Osteoblast (primary cell): Measurements from ENCODE around the gene ZRANB3. TPM values are rescaled to one million over a fixed set of nuclear protein-coding genes. Genes with fewer than 3 reads are reported as not detected.
"Not testable (repeated sequence)": the region's sequence is repeated elsewhere in the genome, so short reads cannot be mapped to it uniquely, and the experiment has no call there.

Experiments
- DNase-seq: peaks from one replicate; pipeline ENCODE4 v3.0.0; 2011; ENCODE audit warnings: low spot score, mixed read lengths; ENCODE audit not compliant: insufficient read length; ENCODE audit errors: missing footprints
- H2AFZ ChIP-seq: 2 replicates; pipeline ENCODE4 v1.6.0; 2011; ENCODE audit warnings: mild to moderate bottlenecking, low read length
- H3K27ac ChIP-seq: 2 replicates; pipeline ENCODE4 v1.5.1; 2011; ENCODE audit warnings: mild to moderate bottlenecking, low read depth, low read length, moderate library complexity
- H3K27me3 ChIP-seq: 2 replicates; pipeline ENCODE4 v1.6.0; 2012; ENCODE audit warnings: mild to moderate bottlenecking, control low read depth, inconsistent platforms, low read length, moderate library complexity; ENCODE audit not compliant: insufficient read depth
- H3K36me3 ChIP-seq: 2 replicates; pipeline ENCODE4 v1.5.1; 2011; ENCODE audit warnings: mild to moderate bottlenecking, low read length, control low read depth, moderate library complexity; ENCODE audit not compliant: insufficient read depth
- H3K4me1 ChIP-seq: 2 replicates; pipeline ENCODE4 v1.5.1; 2011; ENCODE audit warnings: mild to moderate bottlenecking, low read length, control low read depth, moderate library complexity; ENCODE audit not compliant: insufficient read depth
- H3K4me2 ChIP-seq: 2 replicates; pipeline ENCODE4 v1.6.0; 2011; ENCODE audit warnings: mild to moderate bottlenecking, low read length; ENCODE audit not compliant: insufficient read depth
- H3K4me3 ChIP-seq: fragments of 200-600 bp; sonication (generic); 3 replicates; pipeline ENCODE4 v1.5.1; 2012; ENCODE audit warnings: mild to moderate bottlenecking, low read length, inconsistent platforms; ENCODE audit not compliant: insufficient read depth
- H3K79me2 ChIP-seq: 2 replicates; pipeline ENCODE4 v1.6.0; 2012; ENCODE audit warnings: mild to moderate bottlenecking, low read length, control low read depth, inconsistent platforms; ENCODE audit not compliant: insufficient read depth
- H3K9me3 ChIP-seq: 2 replicates; pipeline ENCODE4 v1.5.1; 2011; ENCODE audit warnings: low read depth, low read length, control low read depth
- H4K20me1 ChIP-seq: 2 replicates; pipeline ENCODE4 v1.6.0; 2012; ENCODE audit warnings: mild to moderate bottlenecking, low read length, control low read depth; ENCODE audit not compliant: insufficient read depth
- total RNA-seq: library from RNA; depleted of rRNA; stranded (reverse); fragments of >200 nt; gene quantifications from 2 replicates; pipeline ENCODE4 v1.2.3, GENCODE V29; 2012
- TF ChIP-seq, protein P1 (sequence below): IDR thresholded peaks from 2 replicates; pipeline ENCODE4 v1.5.1; 2011; ENCODE audit warnings: mild to moderate bottlenecking, low read depth, low read length, moderate library complexity; ENCODE audit errors: extremely low read depth

The ZRANB3 gene
- total RNA-seq, 1 donor = 9.0 TPM

DNA sequence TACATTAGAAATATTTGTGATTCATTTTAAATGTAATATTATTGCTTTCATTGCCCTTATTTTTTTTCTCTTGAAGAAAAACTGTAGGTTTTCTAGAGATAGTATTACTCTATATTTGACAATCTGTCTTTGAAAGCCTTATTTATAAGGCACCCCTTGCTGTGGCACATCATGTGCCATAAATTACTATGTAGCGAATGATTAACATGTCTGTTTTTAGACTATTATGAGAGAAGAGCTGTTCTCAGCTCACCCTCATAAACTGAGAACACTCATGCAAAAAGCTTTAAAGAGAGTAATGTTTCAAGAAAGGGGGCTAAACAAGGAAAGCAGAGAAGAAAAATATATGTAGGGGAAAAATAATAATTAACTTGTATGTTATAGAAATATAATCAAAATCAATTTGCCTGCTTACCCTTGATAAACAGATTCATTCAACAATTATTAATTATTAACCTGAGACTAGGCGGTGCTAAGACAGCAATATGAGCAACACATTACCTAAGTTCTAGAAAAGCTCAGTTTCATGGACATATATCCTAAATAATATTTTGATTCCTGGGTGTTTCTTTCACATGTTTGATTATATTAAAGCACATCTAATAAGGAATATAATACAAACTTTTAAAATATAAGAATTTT, 409.9 kb downstream of the ZRANB3 start:
- Histone ChIP-seq H3K4me2 (no peak overlapping the region), H3K4me1 (no peaks in the 10 kb centered on the region), H4K20me1 (no peaks in the 10 kb centered on the region), H3K4me3 (no peak overlapping the region), H3K27me3 (no peaks in the 10 kb centered on the region), H3K27ac (no peak overlapping the region), H3K36me3 (peaks cover 14% of the 10 kb centered on the region), H2AFZ (no peak overlapping the region), H3K79me2 (no peaks in the 10 kb centered on the region), H3K9me3 (no peaks in the 10 kb centered on the region)
- TF ChIP-seq, protein P1, sequence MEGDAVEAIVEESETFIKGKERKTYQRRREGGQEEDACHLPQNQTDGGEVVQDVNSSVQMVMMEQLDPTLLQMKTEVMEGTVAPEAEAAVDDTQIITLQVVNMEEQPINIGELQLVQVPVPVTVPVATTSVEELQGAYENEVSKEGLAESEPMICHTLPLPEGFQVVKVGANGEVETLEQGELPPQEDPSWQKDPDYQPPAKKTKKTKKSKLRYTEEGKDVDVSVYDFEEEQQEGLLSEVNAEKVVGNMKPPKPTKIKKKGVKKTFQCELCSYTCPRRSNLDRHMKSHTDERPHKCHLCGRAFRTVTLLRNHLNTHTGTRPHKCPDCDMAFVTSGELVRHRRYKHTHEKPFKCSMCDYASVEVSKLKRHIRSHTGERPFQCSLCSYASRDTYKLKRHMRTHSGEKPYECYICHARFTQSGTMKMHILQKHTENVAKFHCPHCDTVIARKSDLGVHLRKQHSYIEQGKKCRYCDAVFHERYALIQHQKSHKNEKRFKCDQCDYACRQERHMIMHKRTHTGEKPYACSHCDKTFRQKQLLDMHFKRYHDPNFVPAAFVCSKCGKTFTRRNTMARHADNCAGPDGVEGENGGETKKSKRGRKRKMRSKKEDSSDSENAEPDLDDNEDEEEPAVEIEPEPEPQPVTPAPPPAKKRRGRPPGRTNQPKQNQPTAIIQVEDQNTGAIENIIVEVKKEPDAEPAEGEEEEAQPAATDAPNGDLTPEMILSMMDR = no peak
- DNase-seq = no peak

DNA sequence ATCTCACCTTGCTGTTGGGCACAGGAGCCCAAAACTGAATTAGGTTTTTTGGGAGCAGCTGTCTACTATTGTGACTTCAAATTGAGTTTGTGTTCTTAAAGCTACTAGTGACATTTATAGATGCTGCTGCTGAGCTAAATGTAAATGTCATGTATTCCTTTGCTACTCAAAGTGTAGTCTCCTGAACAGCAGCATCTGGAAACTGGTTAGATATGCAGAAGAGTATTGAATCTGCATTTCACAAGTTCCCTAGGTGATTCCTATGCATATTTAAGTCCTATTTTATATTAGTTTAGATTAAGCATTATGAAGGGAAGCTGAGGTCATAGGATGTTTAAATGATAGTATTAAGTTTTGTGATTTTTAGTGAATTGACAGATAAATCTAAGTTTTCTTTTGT, 411.4 kb downstream of the ZRANB3 start:
- no peak for DNase-seq
- Histone ChIP-seq H3K4me2 (no peak overlapping the region), H3K4me1 (no peaks in the 10 kb centered on the region), H3K9me3 (no peaks in the 10 kb centered on the region), H3K36me3 (peaks cover 13% of the 10 kb centered on the region), H2AFZ (no peak overlapping the region), H3K79me2 (no peaks in the 10 kb centered on the region), H3K27me3 (no peaks in the 10 kb centered on the region), H4K20me1 (no peaks in the 10 kb centered on the region), H3K27ac (no peak overlapping the region), H3K4me3 (no peak overlapping the region)
- TF ChIP-seq, protein P1 = no peak

DNA sequence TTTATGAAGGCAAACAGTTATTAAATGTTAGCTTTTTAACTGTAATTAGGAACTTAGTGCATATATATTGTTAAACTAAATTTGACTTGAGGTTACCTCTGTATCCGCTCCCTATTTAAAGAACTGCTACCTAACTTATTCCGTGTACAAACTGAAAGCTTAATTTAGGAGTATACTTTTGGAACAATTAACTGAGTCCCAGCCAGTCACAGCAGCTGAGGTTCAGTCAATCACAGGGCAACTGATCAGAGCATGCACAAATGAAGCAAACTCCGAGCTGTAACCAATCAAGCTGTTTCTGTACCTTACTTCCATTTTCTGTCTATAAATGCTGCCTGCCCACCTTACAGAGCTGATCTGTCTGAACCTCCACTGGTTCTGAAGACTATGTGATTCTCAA, 417.7 kb downstream of the ZRANB3 start:
- Histone ChIP-seq H2AFZ (no peak overlapping the region), H3K4me1 (no peaks in the 10 kb centered on the region), H4K20me1 (no peaks in the 10 kb centered on the region), H3K36me3 (peaks cover 18% of the 10 kb centered on the region), H3K4me2 (no peak overlapping the region), H3K79me2 (peaks cover 4% of the 10 kb centered on the region), H3K27ac (no peak overlapping the region), H3K27me3 (no peaks in the 10 kb centered on the region), H3K9me3 (no peaks in the 10 kb centered on the region), H3K4me3 (no peak overlapping the region)
- no peak for DNase-seq
- TF ChIP-seq, protein P1 = no peak

DNA sequence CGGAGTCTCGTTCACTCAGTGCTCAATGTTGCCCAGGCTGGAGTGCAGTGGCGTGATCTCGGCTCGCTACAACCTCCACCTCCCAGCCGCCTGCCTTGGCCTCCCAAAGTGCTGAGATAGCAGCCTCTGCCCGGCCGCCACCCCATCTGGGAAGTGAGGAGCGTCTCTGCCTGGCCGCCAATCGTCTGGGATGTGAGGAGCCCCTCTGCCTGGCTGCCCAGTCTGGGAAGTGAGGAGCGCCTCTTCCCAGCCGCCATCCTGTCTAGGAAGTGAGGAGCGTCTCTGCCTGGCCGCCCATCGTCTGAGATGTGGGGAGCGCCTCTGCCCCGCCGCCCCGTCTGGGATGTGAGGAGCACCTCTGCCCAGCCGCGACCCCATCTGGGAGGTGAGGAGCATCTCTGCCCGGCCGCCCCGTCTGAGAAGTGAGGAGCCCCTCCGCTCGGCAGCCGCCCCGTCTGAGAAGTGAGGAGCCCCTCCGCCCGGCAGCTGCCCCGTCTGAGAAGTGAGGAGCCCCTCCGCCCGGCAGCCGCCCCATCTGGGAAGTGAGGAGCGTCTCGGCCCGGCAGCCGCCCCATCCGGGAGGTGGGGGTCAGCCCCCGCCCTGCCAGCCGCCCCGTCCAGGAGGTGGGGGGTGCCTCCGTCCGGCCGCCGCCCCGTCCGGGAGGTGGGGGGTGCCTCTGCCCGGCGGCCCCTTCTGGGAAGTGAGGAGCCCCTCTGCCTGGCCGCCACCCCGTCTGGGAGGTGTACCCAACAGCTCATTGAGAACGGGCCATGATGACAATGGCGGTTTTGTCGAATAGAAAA, 425.3 kb downstream of the ZRANB3 start:
- H3K27ac ChIP-seq, DNase-seq, H4K20me1 ChIP-seq, H3K4me2 ChIP-seq, H3K27me3 ChIP-seq, H3K4me1 ChIP-seq, H2AFZ ChIP-seq, H3K9me3 ChIP-seq, H3K4me3 ChIP-seq: not testable (repeated sequence)
- Histone ChIP-seq H3K36me3 (peaks cover 13% of the 10 kb centered on the region), H3K79me2 (peaks cover 18% of the 10 kb centered on the region)
